ENCODE results near the gene STPG3. TPM values are rescaled to one million over a fixed set of nuclear protein-coding genes. Genes with fewer than 3 reads are reported as not detected.

STPG3 gene
- total RNA-seq, 6 experiments from 2014 or later: not detected

DNA sequence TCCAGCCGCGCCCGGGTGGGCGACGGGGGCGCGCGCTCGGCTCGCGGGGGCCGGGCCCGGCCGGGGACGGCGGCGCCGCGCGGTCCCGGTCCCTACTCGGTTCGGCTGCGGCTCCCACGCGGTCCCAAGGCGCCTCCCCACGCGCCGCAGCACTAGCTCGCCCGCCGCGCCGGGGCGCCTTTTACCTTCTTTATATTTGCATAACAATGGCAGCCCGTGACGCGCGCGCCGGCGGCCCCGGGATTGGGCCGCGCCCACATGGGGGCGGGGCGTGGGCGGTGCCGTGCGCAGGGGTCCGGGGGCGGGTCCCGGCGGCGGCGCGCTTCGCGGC is 51.0 kb downstream of the STPG3 start, which contains the start of gene NRARP:
NRARP (minus strand) TSS at position 154 of the 331 bp plus-strand sequence. CDS start 343 bp downstream, outside the sequence.
- peaks cover 12% of the 10 kb centered on the region for H3K27me3 Mint-ChIP-seq (ENCODE audit: insufficient read depth)

DNA sequence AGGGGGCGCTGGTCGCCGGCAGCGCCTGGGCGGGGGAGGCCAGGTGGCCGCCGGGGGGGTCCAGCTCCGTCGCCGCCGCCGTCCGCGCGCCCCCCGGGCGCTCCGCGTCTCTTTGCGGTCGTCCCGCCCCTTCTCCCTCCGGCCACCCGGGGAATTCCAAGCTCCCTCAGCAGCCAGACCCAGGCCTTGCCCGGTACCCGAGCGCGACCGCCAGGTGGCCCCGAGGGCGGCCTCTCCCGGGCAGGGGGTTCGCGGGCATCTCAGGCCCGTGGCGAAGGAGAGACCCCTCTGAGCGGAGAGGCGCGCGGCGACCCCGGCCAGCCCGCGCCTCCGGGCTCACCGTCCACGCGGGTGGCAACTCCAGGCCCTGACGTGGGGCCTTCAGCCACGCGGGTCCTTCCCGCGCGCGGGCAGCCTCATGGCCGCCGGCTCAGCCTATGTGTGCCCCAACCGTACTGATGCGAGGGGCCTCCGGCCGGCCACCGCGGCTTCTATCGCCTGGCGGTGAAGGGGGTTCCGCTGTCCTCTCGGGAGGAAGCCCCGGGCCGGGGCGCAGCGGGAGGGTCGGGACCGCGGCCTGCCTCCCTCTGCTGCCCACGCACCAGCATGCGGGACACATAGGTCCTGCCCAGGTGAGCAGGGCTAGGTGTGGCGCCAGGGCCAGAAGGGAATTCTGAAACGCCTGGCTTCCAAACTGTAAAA is 51.5 kb downstream of the STPG3 start:
- DNase-seq: peak; percentile 45
- Mint-ChIP-seq H3K27ac (no peak overlapping the region), H3K4me3 (no peak overlapping the region), H3K36me3 (ENCODE audit: low read depth) (no peaks in the 10 kb centered on the region), H3K4me1 (ENCODE audit: low read depth) (peaks cover 9% of the 10 kb centered on the region), H3K27me3 (ENCODE audit: insufficient read depth) (peaks cover 8% of the 10 kb centered on the region), H3K9me3 (no peaks in the 10 kb centered on the region)
- TF ChIP-seq, protein P1, sequence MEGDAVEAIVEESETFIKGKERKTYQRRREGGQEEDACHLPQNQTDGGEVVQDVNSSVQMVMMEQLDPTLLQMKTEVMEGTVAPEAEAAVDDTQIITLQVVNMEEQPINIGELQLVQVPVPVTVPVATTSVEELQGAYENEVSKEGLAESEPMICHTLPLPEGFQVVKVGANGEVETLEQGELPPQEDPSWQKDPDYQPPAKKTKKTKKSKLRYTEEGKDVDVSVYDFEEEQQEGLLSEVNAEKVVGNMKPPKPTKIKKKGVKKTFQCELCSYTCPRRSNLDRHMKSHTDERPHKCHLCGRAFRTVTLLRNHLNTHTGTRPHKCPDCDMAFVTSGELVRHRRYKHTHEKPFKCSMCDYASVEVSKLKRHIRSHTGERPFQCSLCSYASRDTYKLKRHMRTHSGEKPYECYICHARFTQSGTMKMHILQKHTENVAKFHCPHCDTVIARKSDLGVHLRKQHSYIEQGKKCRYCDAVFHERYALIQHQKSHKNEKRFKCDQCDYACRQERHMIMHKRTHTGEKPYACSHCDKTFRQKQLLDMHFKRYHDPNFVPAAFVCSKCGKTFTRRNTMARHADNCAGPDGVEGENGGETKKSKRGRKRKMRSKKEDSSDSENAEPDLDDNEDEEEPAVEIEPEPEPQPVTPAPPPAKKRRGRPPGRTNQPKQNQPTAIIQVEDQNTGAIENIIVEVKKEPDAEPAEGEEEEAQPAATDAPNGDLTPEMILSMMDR (IDR thresholded peaks at IDR 0.05): peak; percentile 82

More for the DNA sequence above, 51.0 kb downstream of the STPG3 start, which contains the start of gene NRARP:
- DNase-seq: peak; percentile 50
- TF ChIP-seq, protein P1 (IDR thresholded peaks at IDR 0.05): no peak
- Mint-ChIP-seq H3K9me3 (no peaks in the 10 kb centered on the region), H3K4me3 (peak within 1 kb of the TSS; percentile 65), H3K27ac (no peak within 1 kb of the TSS), H3K36me3 (ENCODE audit: low read depth) (no peaks in the 10 kb centered on the region), H3K4me1 (ENCODE audit: low read depth) (peaks cover 9% of the 10 kb centered on the region)

Other genes starting within 250 kb of the STPG3 start
- 10 to 100 TPM; 18.3 to 36.3 (median 23.6) TPM for gene ABCA2, start 223.0 kb upstream of the STPG3 start, total RNA-seq (2021; fragmentation: NEBNext Ultra II Directional; extraction: Animal tissue kit (Norgen Biotek cat#: 25700))
- gene FUT7, start 219.2 kb upstream of the STPG3 start, total RNA-seq (2021; fragmentation: NEBNext Ultra II Directional; extraction: Animal tissue kit (Norgen Biotek cat#: 25700)): not detected
- 100 to 1,000 TPM; 112 to 197 (median 119) TPM for gene NPDC1, start 205.1 kb upstream of the STPG3 start, total RNA-seq (2021; fragmentation: NEBNext Ultra II Directional; extraction: Animal tissue kit (Norgen Biotek cat#: 25700))
- under 1 TPM in 3 of 6 experiments, not detected in 3; 0.12 to 0.28 (median 0.16) TPM for gene ENTPD2, start 197.2 kb upstream of the STPG3 start, total RNA-seq (2021; fragmentation: NEBNext Ultra II Directional; extraction: Animal tissue kit (Norgen Biotek cat#: 25700))
- gene SAPCD2, start 180.7 kb upstream of the STPG3 start, total RNA-seq (2021; fragmentation: NEBNext Ultra II Directional; extraction: Animal tissue kit (Norgen Biotek cat#: 25700)): 10 to 100 TPM in 5 of 6 experiments, 1 to 10 TPM in 1; 7.7 to 14.8 (median 11.3) TPM
- gene UAP1L1, start 173.8 kb upstream of the STPG3 start, total RNA-seq (2021; fragmentation: NEBNext Ultra II Directional; extraction: Animal tissue kit (Norgen Biotek cat#: 25700)): 10 to 100 TPM in 5 of 6 experiments, 1 to 10 TPM in 1; 9.4 to 13.1 (median 10.6) TPM
- gene MAN1B1, start 164.3 kb upstream of the STPG3 start, total RNA-seq (2021; fragmentation: NEBNext Ultra II Directional; extraction: Animal tissue kit (Norgen Biotek cat#: 25700)): 10 to 100 TPM; 70.1 to 90.2 (median 77.6) TPM
- gene DPP7, start 136.6 kb upstream of the STPG3 start, total RNA-seq (2021; fragmentation: NEBNext Ultra II Directional; extraction: Animal tissue kit (Norgen Biotek cat#: 25700)): 10 to 100 TPM; 47.5 to 90.2 (median 51.1) TPM
- 1 to 10 TPM in 1 of 6 experiments, under 1 TPM in 2, not detected in 3; 0.51 to 1.1 (median 0.66) TPM for gene GRIN1, start 112.1 kb upstream of the STPG3 start, total RNA-seq (2021; fragmentation: NEBNext Ultra II Directional; extraction: Animal tissue kit (Norgen Biotek cat#: 25700))
- not detected for gene LRRC26, start 81.2 kb upstream of the STPG3 start, total RNA-seq (2021; fragmentation: NEBNext Ultra II Directional; extraction: Animal tissue kit (Norgen Biotek cat#: 25700))
- not detected for gene TMEM210, start 79.2 kb upstream of the STPG3 start, total RNA-seq (2021; fragmentation: NEBNext Ultra II Directional; extraction: Animal tissue kit (Norgen Biotek cat#: 25700))
- 10 to 100 TPM; 34.8 to 41.5 (median 37.4) TPM for gene ANAPC2, start 62.7 kb upstream of the STPG3 start, total RNA-seq (2021; fragmentation: NEBNext Ultra II Directional; extraction: Animal tissue kit (Norgen Biotek cat#: 25700))
- 10 to 100 TPM; 76.7 to 82.8 (median 82.1) TPM for gene SSNA1, start 62.6 kb upstream of the STPG3 start, total RNA-seq (2021; fragmentation: NEBNext Ultra II Directional; extraction: Animal tissue kit (Norgen Biotek cat#: 25700))
- gene TPRN, start 50.5 kb upstream of the STPG3 start, total RNA-seq (2021; fragmentation: NEBNext Ultra II Directional; extraction: Animal tissue kit (Norgen Biotek cat#: 25700)): 10 to 100 TPM in 4 of 6 experiments, 1 to 10 TPM in 2; 9.9 to 18.1 (median 13.3) TPM
- 10 to 100 TPM; 38.7 to 47.4 (median 40.1) TPM for gene TMEM203, start 45.6 kb upstream of the STPG3 start, total RNA-seq (2021; fragmentation: NEBNext Ultra II Directional; extraction: Animal tissue kit (Norgen Biotek cat#: 25700))
- gene NDOR1, start 45.6 kb upstream of the STPG3 start, total RNA-seq (2021; fragmentation: NEBNext Ultra II Directional; extraction: Animal tissue kit (Norgen Biotek cat#: 25700)): 10 to 100 TPM; 13.1 to 17.3 (median 16.6) TPM
- 1 to 10 TPM; 2.5 to 3.8 (median 3.4) TPM for gene RNF208, start 29.0 kb upstream of the STPG3 start, total RNA-seq (2021; fragmentation: NEBNext Ultra II Directional; extraction: Animal tissue kit (Norgen Biotek cat#: 25700))
- under 1 TPM; 0.41 to 0.97 (median 0.68) TPM for gene CYSRT1, start 26.1 kb upstream of the STPG3 start, total RNA-seq (2021; fragmentation: NEBNext Ultra II Directional; extraction: Animal tissue kit (Norgen Biotek cat#: 25700))
- gene RNF224, start 23.8 kb upstream of the STPG3 start, total RNA-seq (2021; fragmentation: NEBNext Ultra II Directional; extraction: Animal tissue kit (Norgen Biotek cat#: 25700)): not detected
- not detected for gene SLC34A3, start 20.4 kb upstream of the STPG3 start, total RNA-seq (2021; fragmentation: NEBNext Ultra II Directional; extraction: Animal tissue kit (Norgen Biotek cat#: 25700))
- gene TUBB4B, start 10.0 kb upstream of the STPG3 start, total RNA-seq (2021; fragmentation: NEBNext Ultra II Directional; extraction: Animal tissue kit (Norgen Biotek cat#: 25700)): 100 to 1,000 TPM; 415 to 760 (median 681) TPM
- 10 to 100 TPM; 48.5 to 59.9 (median 52.7) TPM for gene NELFB, start 4.0 kb downstream of the STPG3 start, total RNA-seq (2021; fragmentation: NEBNext Ultra II Directional; extraction: Animal tissue kit (Norgen Biotek cat#: 25700))
- gene TOR4A, start 26.4 kb downstream of the STPG3 start, total RNA-seq (2021; fragmentation: NEBNext Ultra II Directional; extraction: Animal tissue kit (Norgen Biotek cat#: 25700)): 10 to 100 TPM; 58.4 to 76.2 (median 62.2) TPM
- gene NRARP, start 51.0 kb downstream of the STPG3 start, total RNA-seq (2021; fragmentation: NEBNext Ultra II Directional; extraction: Animal tissue kit (Norgen Biotek cat#: 25700)): under 1 TPM in 5 of 6 experiments, not detected in 1; 0.09 to 0.36 (median 0.17) TPM
- 10 to 100 TPM in 1 of 6 experiments, 1 to 10 TPM in 5; 6.4 to 10.6 (median 8.7) TPM for gene EXD3, start 171.9 kb downstream of the STPG3 start, total RNA-seq (2021; fragmentation: NEBNext Ultra II Directional; extraction: Animal tissue kit (Norgen Biotek cat#: 25700))
- under 1 TPM in 5 of 6 experiments, not detected in 1; 0.09 to 0.36 (median 0.20) TPM for gene NOXA1, start 172.1 kb downstream of the STPG3 start, total RNA-seq (2021; fragmentation: NEBNext Ultra II Directional; extraction: Animal tissue kit (Norgen Biotek cat#: 25700))
- gene ENTPD8, start 190.1 kb downstream of the STPG3 start, total RNA-seq (2021; fragmentation: NEBNext Ultra II Directional; extraction: Animal tissue kit (Norgen Biotek cat#: 25700)): not detected
- gene NSMF, start 208.0 kb downstream of the STPG3 start, total RNA-seq (2021; fragmentation: NEBNext Ultra II Directional; extraction: Animal tissue kit (Norgen Biotek cat#: 25700)): 10 to 100 TPM; 24.3 to 29.9 (median 26.4) TPM